Measurements from ENCODE around the gene ACTBL2.

DNA sequence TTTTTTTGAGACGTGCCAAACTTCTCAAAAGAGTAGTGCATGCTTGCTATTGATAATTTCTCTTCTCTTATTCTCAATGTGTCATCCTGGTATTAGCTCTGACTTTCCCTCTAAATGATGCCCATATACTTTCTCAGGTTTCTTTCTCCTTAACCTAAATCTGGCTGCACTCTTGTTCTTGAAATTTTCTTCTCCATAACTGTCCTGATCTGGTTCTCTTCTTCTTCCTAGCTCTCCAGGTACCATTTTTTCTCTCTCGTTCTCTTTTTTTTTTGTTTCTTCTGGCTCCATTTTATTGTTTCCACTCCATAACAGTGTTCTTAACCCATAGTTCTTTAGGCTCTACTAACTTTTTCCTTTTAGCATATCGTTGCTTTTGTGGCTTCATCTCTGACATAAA lies 47.9 kb downstream of the ACTBL2 start:
- TF ChIP-seq CTCF (tag by site-specific recombination; IDR thresholded peaks at IDR 0.05) (no peak), TCF7L2 (IDR thresholded peaks at IDR 0.05; ENCODE audit: borderline replicate concordance, low read depth, low read length) (no peak), ZBTB48 (tag by site-specific recombination; IDR thresholded peaks at IDR 0.05) (no peak), ZNF670 (tag by site-specific recombination; IDR thresholded peaks at IDR 0.05; ENCODE audit: low read depth) (no peak), ZBTB21 (tag by site-specific recombination; IDR thresholded peaks at IDR 0.05) (no peak), ZSCAN23 (tag by site-specific recombination; IDR thresholded peaks at IDR 0.05) (no peak)
- TF ChIP-seq, protein P1, sequence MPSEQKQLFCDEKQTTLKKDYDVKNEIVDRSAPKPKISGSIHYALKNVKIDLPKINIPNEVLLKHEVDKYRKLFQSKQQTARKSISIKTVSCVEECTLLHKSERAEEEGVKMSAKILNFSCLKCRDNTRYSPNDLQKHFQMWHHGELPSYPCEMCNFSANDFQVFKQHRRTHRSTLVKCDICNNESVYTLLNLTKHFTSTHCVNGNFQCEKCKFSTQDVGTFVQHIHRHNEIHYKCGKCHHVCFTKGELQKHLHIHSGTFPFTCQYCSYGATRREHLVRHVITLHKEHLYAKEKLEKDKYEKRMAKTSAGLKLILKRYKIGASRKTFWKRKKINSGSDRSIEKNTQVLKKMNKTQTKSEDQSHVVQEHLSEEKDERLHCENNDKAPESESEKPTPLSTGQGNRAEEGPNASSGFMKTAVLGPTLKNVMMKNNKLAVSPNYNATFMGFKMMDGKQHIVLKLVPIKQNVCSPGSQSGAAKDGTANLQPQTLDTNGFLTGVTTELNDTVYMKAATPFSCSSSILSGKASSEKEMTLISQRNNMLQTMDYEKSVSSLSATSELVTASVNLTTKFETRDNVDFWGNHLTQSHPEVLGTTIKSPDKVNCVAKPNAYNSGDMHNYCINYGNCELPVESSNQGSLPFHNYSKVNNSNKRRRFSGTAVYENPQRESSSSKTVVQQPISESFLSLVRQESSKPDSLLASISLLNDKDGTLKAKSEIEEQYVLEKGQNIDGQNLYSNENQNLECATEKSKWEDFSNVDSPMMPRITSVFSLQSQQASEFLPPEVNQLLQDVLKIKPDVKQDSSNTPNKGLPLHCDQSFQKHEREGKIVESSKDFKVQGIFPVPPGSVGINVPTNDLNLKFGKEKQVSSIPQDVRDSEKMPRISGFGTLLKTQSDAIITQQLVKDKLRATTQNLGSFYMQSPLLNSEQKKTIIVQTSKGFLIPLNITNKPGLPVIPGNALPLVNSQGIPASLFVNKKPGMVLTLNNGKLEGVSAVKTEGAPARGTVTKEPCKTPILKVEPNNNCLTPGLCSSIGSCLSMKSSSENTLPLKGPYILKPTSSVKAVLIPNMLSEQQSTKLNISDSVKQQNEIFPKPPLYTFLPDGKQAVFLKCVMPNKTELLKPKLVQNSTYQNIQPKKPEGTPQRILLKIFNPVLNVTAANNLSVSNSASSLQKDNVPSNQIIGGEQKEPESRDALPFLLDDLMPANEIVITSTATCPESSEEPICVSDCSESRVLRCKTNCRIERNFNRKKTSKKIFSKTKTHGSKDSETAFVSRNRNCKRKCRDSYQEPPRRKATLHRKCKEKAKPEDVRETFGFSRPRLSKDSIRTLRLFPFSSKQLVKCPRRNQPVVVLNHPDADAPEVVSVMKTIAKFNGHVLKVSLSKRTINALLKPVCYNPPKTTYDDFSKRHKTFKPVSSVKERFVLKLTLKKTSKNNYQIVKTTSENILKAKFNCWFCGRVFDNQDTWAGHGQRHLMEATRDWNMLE (tag by site-specific recombination; conservative IDR thresholded peaks at IDR 0.05; ENCODE audit: low read depth) = no peak

Measured in HEK293 (cell line).